Measurements from ENCODE around the gene LXN. TPM values are rescaled to one million over a fixed set of nuclear protein-coding genes. Genes with fewer than 3 reads are reported as not detected.

Gene LXN
- total RNA-seq, 2 donors from 2014 or later = 7.3 to 20.5 TPM

DNA sequence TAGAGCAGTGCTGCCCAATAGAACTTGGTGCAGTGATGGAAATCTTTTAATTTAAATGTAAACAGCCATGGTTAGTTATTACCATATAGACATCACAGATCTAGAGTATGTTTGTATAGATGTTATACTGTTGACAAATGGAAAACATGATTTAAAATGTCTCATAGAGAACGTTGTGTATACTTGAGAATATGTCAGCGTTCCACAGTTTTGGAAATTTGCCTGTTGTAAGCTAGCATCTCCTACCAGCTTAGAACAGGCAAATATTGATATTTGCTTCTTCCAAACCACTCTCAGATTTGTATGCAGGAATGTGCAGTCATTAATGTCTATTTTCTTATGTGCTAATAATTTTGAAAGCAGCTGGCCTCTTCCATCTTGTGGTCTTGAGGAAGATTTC lies 8.4 kb upstream of the LXN start:
- no peaks in the 10 kb centered on the region for H3K4me1 ChIP-seq
- H3K9me3 ChIP-seq = no peaks in the 10 kb centered on the region

GRCh38 chr3:158679547-158680000 lies 7.1 kb upstream of the LXN start:
- TF ChIP-seq, protein P1, sequence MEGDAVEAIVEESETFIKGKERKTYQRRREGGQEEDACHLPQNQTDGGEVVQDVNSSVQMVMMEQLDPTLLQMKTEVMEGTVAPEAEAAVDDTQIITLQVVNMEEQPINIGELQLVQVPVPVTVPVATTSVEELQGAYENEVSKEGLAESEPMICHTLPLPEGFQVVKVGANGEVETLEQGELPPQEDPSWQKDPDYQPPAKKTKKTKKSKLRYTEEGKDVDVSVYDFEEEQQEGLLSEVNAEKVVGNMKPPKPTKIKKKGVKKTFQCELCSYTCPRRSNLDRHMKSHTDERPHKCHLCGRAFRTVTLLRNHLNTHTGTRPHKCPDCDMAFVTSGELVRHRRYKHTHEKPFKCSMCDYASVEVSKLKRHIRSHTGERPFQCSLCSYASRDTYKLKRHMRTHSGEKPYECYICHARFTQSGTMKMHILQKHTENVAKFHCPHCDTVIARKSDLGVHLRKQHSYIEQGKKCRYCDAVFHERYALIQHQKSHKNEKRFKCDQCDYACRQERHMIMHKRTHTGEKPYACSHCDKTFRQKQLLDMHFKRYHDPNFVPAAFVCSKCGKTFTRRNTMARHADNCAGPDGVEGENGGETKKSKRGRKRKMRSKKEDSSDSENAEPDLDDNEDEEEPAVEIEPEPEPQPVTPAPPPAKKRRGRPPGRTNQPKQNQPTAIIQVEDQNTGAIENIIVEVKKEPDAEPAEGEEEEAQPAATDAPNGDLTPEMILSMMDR (IDR thresholded peaks at IDR 0.05) = no peak
- H3K9me3 ChIP-seq = no peaks in the 10 kb centered on the region
- H3K4me3 ChIP-seq = no peak overlapping the region
- DNase-seq (ENCODE audit: low spot score) = no peak
- H3K36me3 ChIP-seq = peaks cover 5% of the 10 kb centered on the region
- H3K27ac ChIP-seq = no peak overlapping the region
- no peaks in the 10 kb centered on the region for H3K4me1 ChIP-seq
- no peaks in the 10 kb centered on the region for H3K27me3 ChIP-seq

More for the DNA sequence above, 8.4 kb upstream of the LXN start:
- Histone ChIP-seq H3K36me3 (peaks cover 16% of the 10 kb centered on the region), H3K27ac (no peak overlapping the region), H3K4me3 (no peak overlapping the region), H3K27me3 (no peaks in the 10 kb centered on the region)
- TF ChIP-seq, protein P1 (IDR thresholded peaks at IDR 0.05) = no peak
- DNase-seq (ENCODE audit: low spot score) = no peak

GRCh38 chr3:158678687-158679086 lies 6.2 kb upstream of the LXN start:
- TF ChIP-seq, protein P1 (IDR thresholded peaks at IDR 0.05) = no peak
- H3K4me3 ChIP-seq = no peak overlapping the region
- no peak overlapping the region for H3K27ac ChIP-seq
- no peak for DNase-seq (ENCODE audit: low spot score)
- no peaks in the 10 kb centered on the region for H3K9me3 ChIP-seq
- no peaks in the 10 kb centered on the region for H3K4me1 ChIP-seq
- H3K27me3 ChIP-seq = no peaks in the 10 kb centered on the region
- peaks cover 3% of the 10 kb centered on the region for H3K36me3 ChIP-seq

GRCh38 chr3:158671821-158672214 lies 630 bp downstream of the LXN start:
- Histone ChIP-seq H3K27me3 (no peaks in the 10 kb centered on the region), H3K9me3 (no peaks in the 10 kb centered on the region), H3K36me3 (peaks cover 11% of the 10 kb centered on the region), H3K27ac (peak overlapping the region; percentile 76), H3K4me1 (no peaks in the 10 kb centered on the region), H3K4me3 (peak overlapping the region; percentile 36 to 58)
- DNase-seq (ENCODE audit: low spot score) = no peak
- TF ChIP-seq, protein P1 (IDR thresholded peaks at IDR 0.05) = no peak

DNA sequence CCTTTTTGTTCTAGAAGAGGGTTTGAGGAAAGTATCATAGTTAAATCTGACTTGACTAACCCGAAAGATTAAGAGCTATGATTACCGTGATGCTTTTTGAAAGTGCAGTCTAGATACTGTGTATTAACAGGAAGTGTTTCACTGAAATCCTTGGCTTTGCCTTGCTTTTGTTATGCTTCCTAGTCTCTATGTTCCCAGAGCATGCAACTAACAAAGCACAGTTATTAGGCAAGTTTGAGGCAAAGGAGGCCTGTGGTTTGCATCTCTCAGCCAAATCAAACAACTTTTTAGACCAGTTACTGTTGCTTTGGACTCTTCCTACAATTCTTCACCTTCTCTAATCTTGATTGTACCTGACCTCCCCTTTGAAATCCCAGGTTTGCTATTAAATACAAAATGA lies 3.9 kb downstream of the LXN start:
- Histone ChIP-seq H3K27me3 (no peaks in the 10 kb centered on the region), H3K4me3 (no peak overlapping the region), H3K4me1 (no peaks in the 10 kb centered on the region), H3K27ac (no peak overlapping the region), H3K9me3 (no peaks in the 10 kb centered on the region), H3K36me3 (peaks cover 32% of the 10 kb centered on the region)
- TF ChIP-seq, protein P1 (IDR thresholded peaks at IDR 0.05) = no peak
- DNase-seq (ENCODE audit: low spot score) = no peak

DNA sequence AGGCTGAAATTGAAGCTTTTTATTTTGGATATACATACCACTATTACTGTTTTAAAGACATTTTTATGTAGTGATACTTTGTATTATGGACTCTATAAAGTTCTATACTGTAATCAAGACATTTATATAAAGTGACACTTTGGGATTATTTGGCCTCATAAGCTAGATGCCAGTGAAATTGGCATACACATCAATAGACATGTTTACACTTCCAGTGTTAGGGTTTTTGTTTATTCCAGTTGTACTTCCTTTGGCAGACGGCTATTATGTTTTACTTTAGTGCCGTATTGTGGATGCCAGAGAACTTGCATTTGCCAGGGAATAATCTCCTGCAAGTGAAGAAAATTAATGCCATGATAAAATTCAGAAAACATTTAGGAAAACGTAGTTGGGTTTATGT lies 6.0 kb downstream of the LXN start:
- Histone ChIP-seq H3K27ac (no peak overlapping the region), H3K4me3 (no peak overlapping the region), H3K9me3 (no peaks in the 10 kb centered on the region), H3K4me1 (no peaks in the 10 kb centered on the region), H3K27me3 (no peaks in the 10 kb centered on the region), H3K36me3 (peaks cover 51% of the 10 kb centered on the region)
- TF ChIP-seq, protein P1 (IDR thresholded peaks at IDR 0.05) = no peak
- DNase-seq (ENCODE audit: low spot score) = no peak
